ENCODE data around the gene CCDC142. TPM values are rescaled to one million over a fixed set of nuclear protein-coding genes. Genes with fewer than 3 reads are reported as not detected.

CCDC142 gene
- total and polyA plus RNA-seq, 9 of the 15 experiments (the other 6 are each of a cell fraction or from before 2014, with no cell fraction given): 0.55 to 11.7 (median 7.2) TPM

DNA sequence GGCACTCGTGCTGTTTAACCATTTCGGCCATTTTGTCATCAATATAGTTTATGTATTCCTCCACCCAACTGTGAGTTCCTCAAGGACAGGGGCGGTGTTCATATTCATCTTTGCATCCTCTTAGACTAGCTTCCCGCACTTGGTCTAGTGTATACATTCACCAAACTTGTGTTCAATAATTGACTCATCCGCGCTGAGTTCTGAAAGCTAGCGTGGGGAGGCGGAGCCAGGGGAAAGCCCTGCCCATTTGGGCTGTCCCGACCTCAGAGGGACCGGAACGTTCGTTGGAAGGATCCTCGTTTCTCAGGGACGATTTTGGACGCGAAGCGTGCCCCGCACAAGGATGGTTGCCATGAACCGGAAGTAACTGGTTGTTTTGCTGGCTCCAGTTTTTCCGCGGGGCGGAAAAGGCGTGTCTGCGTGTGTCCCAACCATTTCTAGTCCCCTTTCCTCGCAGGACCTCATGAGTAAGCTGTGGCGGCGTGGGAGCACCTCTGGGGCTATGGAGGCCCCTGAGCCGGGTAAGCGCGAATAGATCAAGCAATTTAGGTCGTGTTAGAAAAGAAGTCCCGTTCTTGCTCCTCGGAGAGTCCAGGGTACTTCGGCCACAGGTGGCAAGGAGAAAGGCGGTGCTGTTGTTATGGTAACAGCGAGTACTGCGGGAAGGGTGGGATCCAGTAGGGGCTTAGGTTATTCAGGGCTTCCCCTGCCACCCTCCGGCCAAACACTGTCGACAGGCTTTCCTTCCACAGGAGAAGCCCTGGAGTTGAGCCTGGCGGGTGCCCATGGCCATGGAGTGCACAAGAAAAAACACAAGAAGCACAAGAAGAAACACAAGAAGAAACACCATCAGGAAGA lies 27.9 kb downstream of the CCDC142 start, which contains the start of gene INO80B (continued):
- TF ChIP-seq, protein P1, sequence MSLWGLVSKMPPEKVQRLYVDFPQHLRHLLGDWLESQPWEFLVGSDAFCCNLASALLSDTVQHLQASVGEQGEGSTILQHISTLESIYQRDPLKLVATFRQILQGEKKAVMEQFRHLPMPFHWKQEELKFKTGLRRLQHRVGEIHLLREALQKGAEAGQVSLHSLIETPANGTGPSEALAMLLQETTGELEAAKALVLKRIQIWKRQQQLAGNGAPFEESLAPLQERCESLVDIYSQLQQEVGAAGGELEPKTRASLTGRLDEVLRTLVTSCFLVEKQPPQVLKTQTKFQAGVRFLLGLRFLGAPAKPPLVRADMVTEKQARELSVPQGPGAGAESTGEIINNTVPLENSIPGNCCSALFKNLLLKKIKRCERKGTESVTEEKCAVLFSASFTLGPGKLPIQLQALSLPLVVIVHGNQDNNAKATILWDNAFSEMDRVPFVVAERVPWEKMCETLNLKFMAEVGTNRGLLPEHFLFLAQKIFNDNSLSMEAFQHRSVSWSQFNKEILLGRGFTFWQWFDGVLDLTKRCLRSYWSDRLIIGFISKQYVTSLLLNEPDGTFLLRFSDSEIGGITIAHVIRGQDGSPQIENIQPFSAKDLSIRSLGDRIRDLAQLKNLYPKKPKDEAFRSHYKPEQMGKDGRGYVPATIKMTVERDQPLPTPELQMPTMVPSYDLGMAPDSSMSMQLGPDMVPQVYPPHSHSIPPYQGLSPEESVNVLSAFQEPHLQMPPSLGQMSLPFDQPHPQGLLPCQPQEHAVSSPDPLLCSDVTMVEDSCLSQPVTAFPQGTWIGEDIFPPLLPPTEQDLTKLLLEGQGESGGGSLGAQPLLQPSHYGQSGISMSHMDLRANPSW (CRISPR knock-in tag; IDR thresholded peaks at IDR 0.05): no peak
- TF ChIP-seq, protein P2, sequence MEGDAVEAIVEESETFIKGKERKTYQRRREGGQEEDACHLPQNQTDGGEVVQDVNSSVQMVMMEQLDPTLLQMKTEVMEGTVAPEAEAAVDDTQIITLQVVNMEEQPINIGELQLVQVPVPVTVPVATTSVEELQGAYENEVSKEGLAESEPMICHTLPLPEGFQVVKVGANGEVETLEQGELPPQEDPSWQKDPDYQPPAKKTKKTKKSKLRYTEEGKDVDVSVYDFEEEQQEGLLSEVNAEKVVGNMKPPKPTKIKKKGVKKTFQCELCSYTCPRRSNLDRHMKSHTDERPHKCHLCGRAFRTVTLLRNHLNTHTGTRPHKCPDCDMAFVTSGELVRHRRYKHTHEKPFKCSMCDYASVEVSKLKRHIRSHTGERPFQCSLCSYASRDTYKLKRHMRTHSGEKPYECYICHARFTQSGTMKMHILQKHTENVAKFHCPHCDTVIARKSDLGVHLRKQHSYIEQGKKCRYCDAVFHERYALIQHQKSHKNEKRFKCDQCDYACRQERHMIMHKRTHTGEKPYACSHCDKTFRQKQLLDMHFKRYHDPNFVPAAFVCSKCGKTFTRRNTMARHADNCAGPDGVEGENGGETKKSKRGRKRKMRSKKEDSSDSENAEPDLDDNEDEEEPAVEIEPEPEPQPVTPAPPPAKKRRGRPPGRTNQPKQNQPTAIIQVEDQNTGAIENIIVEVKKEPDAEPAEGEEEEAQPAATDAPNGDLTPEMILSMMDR (IDR thresholded peaks at IDR 0.05 in 2 of 3, conservative IDR thresholded peaks at IDR 0.05 in 1 of 3; ENCODE audit: insufficient read depth in 2 of 3, low read depth in 1 of 3, low read length in 3 of 3): no peak
- no peak for TF ChIP-seq FIP1L1 (IDR thresholded peaks at IDR 0.05; ENCODE audit: low read depth, low read length, poor library complexity, severe bottlenecking)
- no peak for TF ChIP-seq ZNF707 (CRISPR knock-in tag; conservative IDR thresholded peaks at IDR 0.05)
- peak; percentile 58; the same call in 1 of the 2 replicates for TF ChIP-seq PML (IDR thresholded peaks at IDR 0.05; ENCODE audit: low read length)
- no peak for TF ChIP-seq ZNF41 (CRISPR knock-in tag; conservative IDR thresholded peaks at IDR 0.05)
- no peak; the same call in 1 of the 2 replicates for TF ChIP-seq STAT5A (IDR thresholded peaks at IDR 0.05; ENCODE audit: borderline replicate concordance, low read length)
- peak; percentile 86 for TF ChIP-seq TARDBP (IDR thresholded peaks at IDR 0.05)
- TF ChIP-seq, protein P3, sequence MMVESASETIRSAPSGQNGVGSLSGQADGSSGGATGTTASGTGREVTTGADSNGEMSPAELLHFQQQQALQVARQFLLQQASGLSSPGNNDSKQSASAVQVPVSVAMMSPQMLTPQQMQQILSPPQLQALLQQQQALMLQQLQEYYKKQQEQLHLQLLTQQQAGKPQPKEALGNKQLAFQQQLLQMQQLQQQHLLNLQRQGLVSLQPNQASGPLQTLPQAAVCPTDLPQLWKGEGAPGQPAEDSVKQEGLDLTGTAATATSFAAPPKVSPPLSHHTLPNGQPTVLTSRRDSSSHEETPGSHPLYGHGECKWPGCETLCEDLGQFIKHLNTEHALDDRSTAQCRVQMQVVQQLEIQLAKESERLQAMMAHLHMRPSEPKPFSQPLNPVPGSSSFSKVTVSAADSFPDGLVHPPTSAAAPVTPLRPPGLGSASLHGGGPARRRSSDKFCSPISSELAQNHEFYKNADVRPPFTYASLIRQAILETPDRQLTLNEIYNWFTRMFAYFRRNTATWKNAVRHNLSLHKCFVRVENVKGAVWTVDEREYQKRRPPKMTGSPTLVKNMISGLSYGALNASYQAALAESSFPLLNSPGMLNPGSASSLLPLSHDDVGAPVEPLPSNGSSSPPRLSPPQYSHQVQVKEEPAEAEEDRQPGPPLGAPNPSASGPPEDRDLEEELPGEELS (CRISPR knock-in tag; IDR thresholded peaks at IDR 0.05; ENCODE audit: borderline replicate concordance): no peak
- TF ChIP-seq FOXA3 (CRISPR knock-in tag; conservative IDR thresholded peaks at IDR 0.05 in 1 of 2, IDR thresholded peaks at IDR 0.05 in 1 of 2): 0 out of 4 replicates have a peak, but pooled peaks of 1 of the 2 experiments have one; percentile 47
- TF ChIP-seq ZNF239 (CRISPR knock-in tag; IDR thresholded peaks at IDR 0.05): 0 out of 2 replicates have a peak, but pooled peaks have one; percentile 39
- TF ChIP-seq, protein P4, sequence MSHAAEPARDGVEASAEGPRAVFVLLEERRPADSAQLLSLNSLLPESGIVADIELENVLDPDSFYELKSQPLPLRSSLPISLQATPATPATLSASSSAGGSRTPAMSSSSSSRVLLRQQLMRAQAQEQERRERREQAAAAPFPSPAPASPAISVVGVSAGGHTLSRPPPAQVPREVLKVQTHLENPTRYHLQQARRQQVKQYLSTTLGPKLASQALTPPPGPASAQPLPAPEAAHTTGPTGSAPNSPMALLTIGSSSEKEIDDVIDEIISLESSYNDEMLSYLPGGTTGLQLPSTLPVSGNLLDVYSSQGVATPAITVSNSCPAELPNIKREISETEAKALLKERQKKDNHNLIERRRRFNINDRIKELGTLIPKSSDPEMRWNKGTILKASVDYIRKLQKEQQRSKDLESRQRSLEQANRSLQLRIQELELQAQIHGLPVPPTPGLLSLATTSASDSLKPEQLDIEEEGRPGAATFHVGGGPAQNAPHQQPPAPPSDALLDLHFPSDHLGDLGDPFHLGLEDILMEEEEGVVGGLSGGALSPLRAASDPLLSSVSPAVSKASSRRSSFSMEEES (CRISPR knock-in tag; IDR thresholded peaks at IDR 0.05): no peak
- TF ChIP-seq, protein P5, sequence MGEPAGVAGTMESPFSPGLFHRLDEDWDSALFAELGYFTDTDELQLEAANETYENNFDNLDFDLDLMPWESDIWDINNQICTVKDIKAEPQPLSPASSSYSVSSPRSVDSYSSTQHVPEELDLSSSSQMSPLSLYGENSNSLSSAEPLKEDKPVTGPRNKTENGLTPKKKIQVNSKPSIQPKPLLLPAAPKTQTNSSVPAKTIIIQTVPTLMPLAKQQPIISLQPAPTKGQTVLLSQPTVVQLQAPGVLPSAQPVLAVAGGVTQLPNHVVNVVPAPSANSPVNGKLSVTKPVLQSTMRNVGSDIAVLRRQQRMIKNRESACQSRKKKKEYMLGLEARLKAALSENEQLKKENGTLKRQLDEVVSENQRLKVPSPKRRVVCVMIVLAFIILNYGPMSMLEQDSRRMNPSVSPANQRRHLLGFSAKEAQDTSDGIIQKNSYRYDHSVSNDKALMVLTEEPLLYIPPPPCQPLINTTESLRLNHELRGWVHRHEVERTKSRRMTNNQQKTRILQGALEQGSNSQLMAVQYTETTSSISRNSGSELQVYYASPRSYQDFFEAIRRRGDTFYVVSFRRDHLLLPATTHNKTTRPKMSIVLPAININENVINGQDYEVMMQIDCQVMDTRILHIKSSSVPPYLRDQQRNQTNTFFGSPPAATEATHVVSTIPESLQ (CRISPR knock-in tag; IDR thresholded peaks at IDR 0.05): peak; percentile 47
- no peak for TF ChIP-seq ZNF311 (CRISPR knock-in tag; IDR thresholded peaks at IDR 0.05)
- TF ChIP-seq ESRRA (IDR thresholded peaks at IDR 0.05; ENCODE audit: borderline replicate concordance, low read depth): peak; percentile 73; the same call in 1 of the 2 replicates
- TF ChIP-seq NFIX (CRISPR knock-in tag; IDR thresholded peaks at IDR 0.05; ENCODE audit: low read depth): no peak

Measured in K562 (cell line).